Endodermal cell (in vitro differentiated cells): ENCODE measurements around the gene ADGRB2. TPM values are rescaled to one million over a fixed set of nuclear protein-coding genes. Genes with fewer than 3 reads are reported as not detected.
A peak's percentile ranks its signal among the peaks of the same experiment; 100 is the strongest.
"Not testable (repeated sequence)": the region's sequence is repeated elsewhere in the genome, so short reads cannot be mapped to it uniquely, and the experiment has no call there.

ENCODE experiments used
- DNase-seq: peaks from one replicate; pipeline ENCODE4 v3.0.0-alpha.2; 2017
- H3K27ac ChIP-seq: 2 replicates; pipeline ENCODE4 v1.5.1; 2013; ENCODE audit warnings: mild to moderate bottlenecking, low read depth, low read length, moderate library complexity
- H3K27me3 ChIP-seq: 2 replicates; pipeline ENCODE4 v1.6.1; 2013; ENCODE audit warnings: mild to moderate bottlenecking, low read length, moderate library complexity; ENCODE audit not compliant: insufficient read depth, control insufficient read depth, poor library complexity, severe bottlenecking
- H3K36me3 ChIP-seq: 2 replicates; pipeline ENCODE4 v1.7.0; 2013; ENCODE audit warnings: mild to moderate bottlenecking, low read length, moderate library complexity; ENCODE audit not compliant: control insufficient read depth, insufficient read depth
- H3K4me1 ChIP-seq: one replicate; pipeline ENCODE4 v1.7.0; 2013; ENCODE audit warnings: low read length; ENCODE audit not compliant: control insufficient read depth, insufficient read depth
- H3K4me3 ChIP-seq: 2 replicates; pipeline ENCODE4 v1.5.1; 2013; ENCODE audit warnings: mild to moderate bottlenecking, low read length, moderate library complexity
- H3K9ac ChIP-seq: 2 replicates; pipeline ENCODE4 v1.6.1; 2013; ENCODE audit warnings: mild to moderate bottlenecking, low read length, moderate library complexity; ENCODE audit not compliant: poor library complexity, severe bottlenecking; ENCODE audit errors: extremely low read depth
- H3K9me3 ChIP-seq: 2 replicates; pipeline ENCODE4 v1.6.1; 2013; ENCODE audit warnings: mild to moderate bottlenecking, low read length, moderate library complexity; ENCODE audit not compliant: control insufficient read depth
- H3K27ac Mint-ChIP-seq: 2 replicates; pipeline ENCODE4 v1.8.0; 2020; ENCODE audit warnings: mixed read lengths
- H3K27me3 Mint-ChIP-seq: 2 replicates; pipeline ENCODE4 v1.8.0; 2021; ENCODE audit warnings: mild to moderate bottlenecking, mixed read lengths; ENCODE audit not compliant: insufficient read depth
- H3K36me3 Mint-ChIP-seq: 2 replicates; pipeline ENCODE4 v1.8.0; 2020; ENCODE audit warnings: low read depth, mixed read lengths
- H3K4me1 Mint-ChIP-seq: 2 replicates; pipeline ENCODE4 v1.8.0; 2020; ENCODE audit warnings: mixed read lengths
- H3K4me3 Mint-ChIP-seq: 2 replicates; pipeline ENCODE4 v1.8.0; 2020; ENCODE audit warnings: mild to moderate bottlenecking, moderate library complexity, mixed read lengths
- H3K9me3 Mint-ChIP-seq: 2 replicates; pipeline ENCODE4 v1.8.0; 2020; ENCODE audit warnings: mild to moderate bottlenecking, mixed read lengths
- WGBS, 2 experiments: methylation state at CpG; one replicate each; pipeline versions ENCODE4 v1.1.5 to v1.1.7; 2013; ENCODE audit warnings: missing lambda C conversion rate in 2 of 2, mixed read lengths in 1 of 2; ENCODE audit not compliant: insufficient coverage in 1 of 2, insufficient read length in 1 of 2; 5-methylcytosine and 5-hydroxymethylcytosine counted together
- total RNA-seq, 2 donors: library from RNA; stranded (reverse); fragmentation: NEBNext Ultra II Directional in 1 of 2; extraction: Animal tissue kit (Norgen Biotek cat#: 25700) in 1 of 2; gene quantifications; 2 replicates in 1 of 2; 3 replicates in 1 of 2; pipeline ENCODE4 v1.2.1, GENCODE V29; 2021
- TF ChIP-seq, protein P1 (sequence below): fragments of 200-600 bp; sonication (generic); conservative IDR thresholded peaks from 2 replicates; pipeline ENCODE4 v1.5.0; 2021; ENCODE audit warnings: antibody characterized with exemption, mild to moderate bottlenecking

Gene ADGRB2
- total RNA-seq, 2 donors from 2014 or later = 13.1 to 22.7 TPM

DNA sequence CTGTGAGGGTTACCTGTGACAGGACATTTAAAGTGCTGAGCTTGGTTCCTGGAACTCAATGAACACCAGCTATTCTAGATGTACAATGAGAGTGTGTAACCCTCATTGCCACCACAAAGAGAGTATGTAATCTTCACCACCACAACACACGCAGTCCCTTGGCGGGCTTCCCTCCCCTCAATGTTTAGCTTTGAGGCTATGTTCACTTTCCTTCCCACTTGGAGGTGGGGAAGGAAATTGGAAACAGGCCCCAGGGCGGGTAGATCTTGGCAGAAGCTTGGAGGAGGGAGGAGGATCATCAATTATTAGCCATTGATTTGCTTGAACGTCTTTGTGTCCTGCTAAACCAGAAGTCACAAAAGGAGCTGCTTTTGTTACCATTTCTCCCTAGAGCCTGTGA is 52.1 kb downstream of the ADGRB2 start:
- H3K27ac Mint-ChIP-seq = peak overlapping the region; percentile 24
- WGBS, 2 experiments = 67 to 80% methylated on average over 1 to 4 of the region's 4 CpGs
- Histone ChIP-seq H3K4me3 (no peak overlapping the region), H3K4me1 (peaks cover 8% of the 10 kb centered on the region), H3K27ac (no peak overlapping the region), H3K27me3 (no peaks in the 10 kb centered on the region), H3K36me3 (no peaks in the 10 kb centered on the region), H3K9me3 (no peaks in the 10 kb centered on the region), H3K9ac (no peak overlapping the region)
- H3K27me3 Mint-ChIP-seq = peaks cover 19% of the 10 kb centered on the region
- no peaks in the 10 kb centered on the region for H3K36me3 Mint-ChIP-seq
- TF ChIP-seq, protein P1, sequence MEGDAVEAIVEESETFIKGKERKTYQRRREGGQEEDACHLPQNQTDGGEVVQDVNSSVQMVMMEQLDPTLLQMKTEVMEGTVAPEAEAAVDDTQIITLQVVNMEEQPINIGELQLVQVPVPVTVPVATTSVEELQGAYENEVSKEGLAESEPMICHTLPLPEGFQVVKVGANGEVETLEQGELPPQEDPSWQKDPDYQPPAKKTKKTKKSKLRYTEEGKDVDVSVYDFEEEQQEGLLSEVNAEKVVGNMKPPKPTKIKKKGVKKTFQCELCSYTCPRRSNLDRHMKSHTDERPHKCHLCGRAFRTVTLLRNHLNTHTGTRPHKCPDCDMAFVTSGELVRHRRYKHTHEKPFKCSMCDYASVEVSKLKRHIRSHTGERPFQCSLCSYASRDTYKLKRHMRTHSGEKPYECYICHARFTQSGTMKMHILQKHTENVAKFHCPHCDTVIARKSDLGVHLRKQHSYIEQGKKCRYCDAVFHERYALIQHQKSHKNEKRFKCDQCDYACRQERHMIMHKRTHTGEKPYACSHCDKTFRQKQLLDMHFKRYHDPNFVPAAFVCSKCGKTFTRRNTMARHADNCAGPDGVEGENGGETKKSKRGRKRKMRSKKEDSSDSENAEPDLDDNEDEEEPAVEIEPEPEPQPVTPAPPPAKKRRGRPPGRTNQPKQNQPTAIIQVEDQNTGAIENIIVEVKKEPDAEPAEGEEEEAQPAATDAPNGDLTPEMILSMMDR = no peak
- no peak overlapping the region for H3K4me3 Mint-ChIP-seq
- no peaks in the 10 kb centered on the region for H3K9me3 Mint-ChIP-seq
- H3K4me1 Mint-ChIP-seq = peaks cover 24% of the 10 kb centered on the region
- no peak for DNase-seq

DNA sequence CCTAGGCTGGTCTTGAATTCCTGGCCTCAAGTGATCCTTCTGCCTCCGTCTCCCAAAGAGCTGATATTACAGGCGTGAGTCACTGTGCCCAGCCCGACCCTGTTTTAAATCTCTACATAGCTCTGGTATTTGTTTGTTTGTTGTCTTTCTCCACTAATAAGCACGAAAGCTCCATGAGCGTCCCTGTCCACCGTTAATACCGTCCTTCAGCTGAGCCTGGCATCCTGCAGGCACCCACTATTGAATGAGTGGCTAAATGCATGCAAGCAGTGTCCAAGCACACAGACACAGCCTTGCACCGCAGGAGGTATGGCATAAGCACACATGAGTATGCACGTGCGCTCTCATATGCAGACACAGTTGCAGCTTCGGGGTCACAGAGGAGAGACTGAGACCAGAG is 55.8 kb downstream of the ADGRB2 start:
- peaks cover 9% of the 10 kb centered on the region for H3K27me3 ChIP-seq
- DNase-seq = no peak
- H3K27me3 Mint-ChIP-seq = peaks cover 20% of the 10 kb centered on the region
- no peak overlapping the region for H3K27ac Mint-ChIP-seq
- H3K9me3 Mint-ChIP-seq = no peaks in the 10 kb centered on the region
- H3K4me1 ChIP-seq = peaks cover 17% of the 10 kb centered on the region
- peaks cover 33% of the 10 kb centered on the region for H3K4me1 Mint-ChIP-seq
- WGBS, 2 experiments = 70 to 87% methylated on average over 8 to 11 of the region's 11 CpGs
- TF ChIP-seq, protein P1 = no peak
- no peaks in the 10 kb centered on the region for H3K9me3 ChIP-seq
- no peak overlapping the region for H3K27ac ChIP-seq
- H3K36me3 Mint-ChIP-seq = no peaks in the 10 kb centered on the region
- no peak overlapping the region for H3K4me3 ChIP-seq
- no peak overlapping the region for H3K4me3 Mint-ChIP-seq
- H3K9ac ChIP-seq = no peak overlapping the region
- no peaks in the 10 kb centered on the region for H3K36me3 ChIP-seq

DNA sequence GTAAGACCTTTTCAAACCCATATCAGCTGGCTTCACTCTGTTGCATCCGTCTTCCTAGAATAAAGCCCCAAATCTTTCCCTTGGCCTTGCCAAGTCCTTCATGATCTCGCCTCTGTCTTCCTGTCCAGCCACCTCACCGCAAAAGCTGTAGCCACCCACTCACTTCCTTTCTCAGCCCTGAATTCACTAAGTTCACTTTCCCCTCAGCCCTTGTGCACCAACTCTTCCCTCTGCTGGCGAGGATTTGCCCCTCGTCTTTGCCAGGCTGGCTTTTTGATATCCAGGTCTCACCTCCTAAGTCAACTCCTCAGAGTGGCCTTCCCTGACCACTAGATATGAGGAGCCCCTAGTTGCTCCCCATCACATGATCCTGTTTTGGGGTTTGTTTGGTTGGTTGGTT is 56.4 kb downstream of the ADGRB2 start:
- no peaks in the 10 kb centered on the region for H3K9me3 Mint-ChIP-seq
- WGBS, 2 experiments = 73 to 81% methylated on average over 5 of the region's 5 CpGs
- TF ChIP-seq, protein P1 = peak; percentile 53
- peak; percentile 61 for DNase-seq
- Histone ChIP-seq H3K36me3 (no peaks in the 10 kb centered on the region), H3K4me1 (peaks cover 15% of the 10 kb centered on the region), H3K27me3 (peaks cover 12% of the 10 kb centered on the region), H3K9me3 (no peaks in the 10 kb centered on the region), H3K27ac (no peak overlapping the region), H3K9ac (no peak overlapping the region), H3K4me3 (no peak overlapping the region)
- H3K27ac Mint-ChIP-seq = no peak overlapping the region
- H3K4me1 Mint-ChIP-seq = peaks cover 29% of the 10 kb centered on the region
- H3K4me3 Mint-ChIP-seq = no peak overlapping the region
- peaks cover 20% of the 10 kb centered on the region for H3K27me3 Mint-ChIP-seq
- H3K36me3 Mint-ChIP-seq = no peaks in the 10 kb centered on the region

DNA sequence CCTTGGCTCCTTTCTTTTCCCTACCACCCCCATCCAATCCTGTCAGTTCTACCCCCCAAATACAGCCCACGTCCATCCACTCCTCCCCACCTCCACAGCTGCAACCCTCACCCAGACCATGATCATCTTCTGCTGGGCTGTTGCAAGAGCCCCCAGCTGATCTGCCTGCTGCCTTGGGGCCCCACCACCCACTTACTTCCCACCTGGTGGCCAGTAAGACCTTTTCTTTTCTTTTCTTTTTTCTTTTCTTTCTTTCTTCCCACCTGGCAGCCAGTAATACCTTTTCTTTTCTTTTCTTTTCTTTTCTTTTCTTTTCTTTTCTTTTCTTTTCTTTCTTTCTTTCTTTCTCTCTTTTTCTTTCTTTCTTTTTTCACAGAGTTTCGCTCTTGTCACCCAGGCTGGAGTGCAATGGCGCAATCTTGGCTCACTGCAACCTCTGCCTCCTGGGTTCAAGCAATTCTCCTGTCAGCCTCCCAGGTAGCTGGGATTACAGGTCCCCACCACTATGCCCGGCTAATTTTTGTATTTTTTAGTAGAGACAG is 57.0 kb downstream of the ADGRB2 start:
- not testable (repeated sequence) for H3K9me3 ChIP-seq, H3K27ac Mint-ChIP-seq, H3K4me3 Mint-ChIP-seq, H3K36me3 ChIP-seq, H3K4me3 ChIP-seq, H3K9me3 Mint-ChIP-seq, H3K27ac ChIP-seq, H3K9ac ChIP-seq, H3K36me3 Mint-ChIP-seq, DNase-seq
- H3K4me1 ChIP-seq = peaks cover 11% of the 10 kb centered on the region
- 86 to 87% methylated on average over 4 of the region's 4 CpGs for WGBS, 2 experiments
- H3K4me1 Mint-ChIP-seq = peaks cover 23% of the 10 kb centered on the region
- peaks cover 20% of the 10 kb centered on the region for H3K27me3 Mint-ChIP-seq
- H3K27me3 ChIP-seq = peaks cover 12% of the 10 kb centered on the region
